Measurements from ENCODE around the gene CFAP58. TPM values are rescaled to one million over a fixed set of nuclear protein-coding genes. Genes with fewer than 3 reads are reported as not detected.

The CFAP58 gene
- total RNA-seq, 6 experiments from 2014 or later, result 0.35 to 1.1 (median 0.41) TPM

GRCh38 chr10:104333728-104334373, 19.8 kb upstream of the CFAP58 start:
- Mint-ChIP-seq H3K27me3 (ENCODE audit: insufficient read depth) (peaks cover 8% of the 10 kb centered on the region), H3K9me3 (no peaks in the 10 kb centered on the region), H3K4me3 (peak overlapping the region; percentile 86), H3K4me1 (ENCODE audit: low read depth) (peaks cover 74% of the 10 kb centered on the region), H3K27ac (peak overlapping the region; percentile 98), H3K36me3 (ENCODE audit: low read depth) (peaks cover 34% of the 10 kb centered on the region)
- TF ChIP-seq CTCF (IDR thresholded peaks at IDR 0.05), result no peak
- DNase-seq, result no peak

GRCh38 chr10:104334561-104334960, 19.1 kb upstream of the CFAP58 start:
- Mint-ChIP-seq H3K4me1 (ENCODE audit: low read depth) (peaks cover 74% of the 10 kb centered on the region), H3K9me3 (no peaks in the 10 kb centered on the region), H3K27me3 (ENCODE audit: insufficient read depth) (peaks cover 6% of the 10 kb centered on the region), H3K36me3 (ENCODE audit: low read depth) (peaks cover 34% of the 10 kb centered on the region), H3K4me3 (peak overlapping the region; percentile 91; the same call in 1 of the 2 replicates), H3K27ac (peak overlapping the region; percentile 98)
- no peak for DNase-seq
- TF ChIP-seq CTCF (IDR thresholded peaks at IDR 0.05), result no peak

- DNase-seq, result no peak
- Mint-ChIP-seq H3K4me1 (ENCODE audit: low read depth) (peaks cover 74% of the 10 kb centered on the region), H3K27ac (peak overlapping the region; percentile 98)
These were observed 18.5 kb upstream of the CFAP58 start for GRCh38 chr10:104334965-104335650.

GRCh38 chr10:104336821-104337467, 16.7 kb upstream of the CFAP58 start:
- peaks cover 32% of the 10 kb centered on the region for H3K36me3 Mint-ChIP-seq (ENCODE audit: low read depth)
- DNase-seq, result peak; percentile 60
- peaks cover 63% of the 10 kb centered on the region for H3K4me1 Mint-ChIP-seq (ENCODE audit: low read depth)
- no peak for TF ChIP-seq CTCF (IDR thresholded peaks at IDR 0.05)
- peak overlapping the region; percentile 98 for H3K27ac Mint-ChIP-seq
- H3K4me3 Mint-ChIP-seq, result peak overlapping the region; percentile 91
- no peaks in the 10 kb centered on the region for H3K9me3 Mint-ChIP-seq
- peaks cover 3% of the 10 kb centered on the region; the same call in 1 of the 2 replicates for H3K27me3 Mint-ChIP-seq (ENCODE audit: insufficient read depth)

More at GRCh38 chr10:104334965-104335650, 18.5 kb upstream of the CFAP58 start:
- Mint-ChIP-seq H3K9me3 (no peaks in the 10 kb centered on the region), H3K4me3 (peak overlapping the region; percentile 91), H3K27me3 (ENCODE audit: insufficient read depth) (peaks cover 6% of the 10 kb centered on the region), H3K36me3 (ENCODE audit: low read depth) (peaks cover 34% of the 10 kb centered on the region)
- TF ChIP-seq CTCF (IDR thresholded peaks at IDR 0.05), result no peak

- H3K4me3 Mint-ChIP-seq, result peak overlapping the region; percentile 91
- H3K36me3 Mint-ChIP-seq (ENCODE audit: low read depth), result peaks cover 31% of the 10 kb centered on the region
- TF ChIP-seq CTCF (IDR thresholded peaks at IDR 0.05), result no peak
- H3K27me3 Mint-ChIP-seq (ENCODE audit: insufficient read depth), result peaks cover 3% of the 10 kb centered on the region; the same call in 1 of the 2 replicates
- no peak for DNase-seq
- H3K4me1 Mint-ChIP-seq (ENCODE audit: low read depth), result peaks cover 63% of the 10 kb centered on the region
- peak overlapping the region; percentile 98 for H3K27ac Mint-ChIP-seq
- no peaks in the 10 kb centered on the region for H3K9me3 Mint-ChIP-seq
These were observed 16.1 kb upstream of the CFAP58 start for GRCh38 chr10:104337521-104337984.

Data from HFFc6 (cell line).